HEK293T (cell line): ENCODE measurements around the gene RPS6KA1.

Experiments
- BHLHE40 ChIP-seq: fragments of 450-650 bp; IDR thresholded peaks from 2 replicates; pipeline ENCODE4 v1.6.1; 2016; ENCODE audit warnings: mild to moderate bottlenecking, moderate library complexity, borderline replicate concordance
- CTBP1 ChIP-seq: fragments of 450-650 bp; IDR thresholded peaks from 2 replicates; pipeline ENCODE4 v1.6.1; 2016; ENCODE audit warnings: borderline replicate concordance
- ELF4 ChIP-seq: fragments of 450-650 bp; IDR thresholded peaks from 2 replicates; pipeline ENCODE4 v1.6.1; 2017; ENCODE audit warnings: antibody characterized with exemption
- FOXA1 ChIP-seq: fragments of 450-650 bp; IDR thresholded peaks from 2 replicates; pipeline ENCODE4 v1.6.1; 2016; ENCODE audit warnings: mild to moderate bottlenecking
- FOXK2 ChIP-seq: fragments of 450-650 bp; IDR thresholded peaks from 2 replicates; pipeline ENCODE4 v1.6.1; 2016; ENCODE audit warnings: mild to moderate bottlenecking
- FOXM1 ChIP-seq: fragments of 450-650 bp; IDR thresholded peaks from 2 replicates; pipeline ENCODE4 v1.6.1; 2017; ENCODE audit warnings: mild to moderate bottlenecking, borderline replicate concordance
- HDGF ChIP-seq: fragments of 450-650 bp; IDR thresholded peaks from 2 replicates; pipeline ENCODE4 v1.6.1; 2017; ENCODE audit warnings: antibody characterized with exemption, borderline replicate concordance
- LEF1 ChIP-seq: fragments of 450-650 bp; IDR thresholded peaks from 2 replicates; pipeline ENCODE4 v1.6.1; 2017; ENCODE audit warnings: mild to moderate bottlenecking, borderline replicate concordance
- PKNOX1 ChIP-seq: fragments of 450-650 bp; IDR thresholded peaks from 2 replicates; pipeline ENCODE4 v1.6.1; 2016
- SP1 ChIP-seq: fragments of 450-650 bp; IDR thresholded peaks from 2 replicates; pipeline ENCODE4 v1.6.1; 2017
- TARDBP ChIP-seq: fragments of 450-650 bp; IDR thresholded peaks from 2 replicates; pipeline ENCODE4 v1.6.1; 2016

GRCh38 chr1:26553942-26554682 is 24.6 kb downstream of the RPS6KA1 start:
- TF ChIP-seq BHLHE40: no peak
- no peak for TF ChIP-seq FOXM1
- no peak for TF ChIP-seq TARDBP
- TF ChIP-seq SP1: no peak
- TF ChIP-seq PKNOX1: no peak
- no peak for TF ChIP-seq ELF4
- no peak for TF ChIP-seq CTBP1
- TF ChIP-seq HDGF: no peak
- TF ChIP-seq FOXK2: no peak
- no peak for TF ChIP-seq LEF1
- TF ChIP-seq FOXA1: no peak
